H1 (cell line): ENCODE measurements around the gene CELSR1. TPM values are rescaled to one million over a fixed set of nuclear protein-coding genes. Genes with fewer than 3 reads are reported as not detected.

Source experiments
- CTCF ChIA-PET: fragments of 300-600 bp; sonication (Branson Sonifier 250); formaldehyde crosslinking; loops from one replicate; lab custom pipeline; 2021; ENCODE audit not compliant: partially characterized antibody; lab: Charles Lee
- POLR2A ChIA-PET: fragments of 300-600 bp; sonication (Branson Sonifier 250); formaldehyde crosslinking; loops from one replicate; lab custom pipeline; 2021; ENCODE audit warnings: inconsistent platforms; ENCODE audit not compliant: partially characterized antibody; lab: Charles Lee
- DNase-seq, 2 experiments: peaks; one replicate each; pipeline versions ENCODE4 v3.0.0 to v3.0.0-alpha.2; 2010 to 2022; ENCODE audit warnings: low spot score in 2 of 2, low read depth in 1 of 2, mixed read lengths in 1 of 2
- FAIRE-seq: peaks from 2 replicates; lab custom pipeline; 2011; peaks lifted over from hg19 to GRCh38; lab: Jason Lieb, UNC
- H2AFZ ChIP-seq: 2 replicates; pipeline ENCODE4 v1.8.1; 2012; ENCODE audit warnings: low read length, inconsistent platforms
- H2AK5ac ChIP-seq: 2 replicates; pipeline ENCODE4 v1.6.1; 2013; ENCODE audit warnings: low read depth, low read length
- H2BK120ac ChIP-seq: replicated peaks from 2 replicates; pipeline ENCODE3; 2013; ENCODE audit warnings: low read depth, low read length, inconsistent platforms
- H2BK12ac ChIP-seq: 2 replicates; pipeline ENCODE4 v1.6.1; 2013; ENCODE audit warnings: low read depth, low read length
- H2BK15ac ChIP-seq: 2 replicates; pipeline ENCODE4 v1.6.1; 2013; ENCODE audit warnings: low read length
- H2BK20ac ChIP-seq: 2 replicates; pipeline ENCODE4 v1.6.1; 2013; ENCODE audit warnings: low read length
- H2BK5ac ChIP-seq: 2 replicates; pipeline ENCODE4 v1.6.1; 2013; ENCODE audit warnings: low read depth, low read length
- H3K14ac ChIP-seq: 2 replicates; pipeline ENCODE4 v1.6.1; 2013; ENCODE audit warnings: inconsistent platforms; ENCODE audit not compliant: insufficient read length
- H3K18ac ChIP-seq: 2 replicates; pipeline ENCODE4 v1.6.1; 2013; ENCODE audit warnings: low read length; ENCODE audit errors: extremely low read depth
- H3K23ac ChIP-seq: 2 replicates; pipeline ENCODE4 v1.6.1; 2013; ENCODE audit warnings: inconsistent platforms; ENCODE audit not compliant: insufficient read length
- H3K23me2 ChIP-seq: 2 replicates; pipeline ENCODE4 v1.6.1; 2013; ENCODE audit warnings: low read depth, low read length
- H3K27ac ChIP-seq: 2 replicates; pipeline ENCODE4 v1.6.1; 2011; ENCODE audit warnings: low read depth, low read length, inconsistent platforms
- H3K27me3 ChIP-seq, 4 experiments: replicated peaks in 1 of 4; 1 replicate in 1 of 4; 2 replicates in 3 of 4; pipeline versions ENCODE4 v1.6.1 to v1.8.1; 2011 to 2013; ENCODE audit warnings: low read length in 3 of 4, mild to moderate bottlenecking in 3 of 4, inconsistent platforms in 2 of 4, mixed read lengths in 2 of 4, moderate library complexity in 1 of 4; ENCODE audit not compliant: control insufficient read depth in 3 of 4, insufficient read depth in 3 of 4; ENCODE audit errors: extremely low read depth in 1 of 4
- H3K36me3 ChIP-seq, 4 experiments: 2 replicates each; pipeline versions ENCODE4 v1.6.1 to v1.8.1; 2011 to 2013; ENCODE audit warnings: mild to moderate bottlenecking in 4 of 4, low read length in 3 of 4, moderate library complexity in 2 of 4, control low read depth in 1 of 4, inconsistent platforms in 1 of 4; ENCODE audit not compliant: insufficient read depth in 4 of 4, control insufficient read depth in 2 of 4
- H3K4ac ChIP-seq: replicated peaks from 2 replicates; pipeline ENCODE3; 2013; ENCODE audit warnings: low read length, low read depth, mixed read lengths, inconsistent platforms; ENCODE audit not compliant: insufficient read length
- H3K4me1 ChIP-seq, 4 experiments: replicated peaks in 1 of 4; 1 replicate in 1 of 4; 2 replicates in 3 of 4; pipeline versions ENCODE4 v1.6.1 to v1.8.1; 2011 to 2013; ENCODE audit warnings: low read length in 3 of 4, inconsistent platforms in 2 of 4, mixed read lengths in 1 of 4; ENCODE audit not compliant: insufficient read depth in 4 of 4, control insufficient read depth in 3 of 4
- H3K4me2 ChIP-seq, 2 experiments: 2 replicates each; pipeline versions ENCODE4 v1.6.1 to v1.8.1; 2011 to 2013; ENCODE audit warnings: low read depth in 2 of 2, low read length in 2 of 2, control low read depth in 1 of 2, inconsistent platforms in 1 of 2, mild to moderate bottlenecking in 1 of 2; ENCODE audit not compliant: insufficient read depth in 1 of 2
- H3K4me3 ChIP-seq, 4 experiments: fragments of 200-600, 300-600 bp in 1 of 4; sonication (generic), shearing (Covaris generic), sonication (Bioruptor Twin) in 1 of 4; 2 replicates each; pipeline versions ENCODE4 v1.5.1 to v1.8.1; 2011 to 2016; ENCODE audit warnings: low read length in 4 of 4, low read depth in 3 of 4, control low read depth in 2 of 4, inconsistent platforms in 2 of 4, mild to moderate bottlenecking in 2 of 4, mixed read lengths in 1 of 4, moderate library complexity in 1 of 4; ENCODE audit not compliant: insufficient read depth in 2 of 4; ENCODE audit errors: extremely low read depth in 1 of 4
- H3K56ac ChIP-seq: replicated peaks from 2 replicates; pipeline ENCODE3; 2013; ENCODE audit warnings: low read depth, mild to moderate bottlenecking, mixed read lengths, low read length, inconsistent platforms; ENCODE audit not compliant: insufficient read length
- H3K79me1 ChIP-seq: 2 replicates; pipeline ENCODE4 v1.6.1; 2013; ENCODE audit warnings: low read depth, low read length, control low read depth
- H3K79me2 ChIP-seq, 2 experiments: 2 replicates each; pipeline versions ENCODE4 v1.6.1 to v1.8.1; 2012 to 2013; ENCODE audit warnings: low read length in 2 of 2, mild to moderate bottlenecking in 2 of 2, inconsistent platforms in 1 of 2; ENCODE audit not compliant: insufficient read depth in 2 of 2, control insufficient read depth in 1 of 2
- H3K9ac ChIP-seq, 4 experiments: replicated peaks in 1 of 4; 1 replicate in 1 of 4; 2 replicates in 3 of 4; pipeline versions ENCODE4 v1.6.1 to v1.8.1; 2011 to 2013; ENCODE audit warnings: low read depth in 3 of 4, low read length in 3 of 4, control low read depth in 2 of 4, mild to moderate bottlenecking in 2 of 4, moderate library complexity in 2 of 4, inconsistent platforms in 1 of 4; ENCODE audit errors: extremely low read depth in 1 of 4
- H3K9me3 ChIP-seq, 2 experiments: 2 replicates each; pipeline versions ENCODE4 v1.6.1 to v1.8.1; 2012 to 2013; ENCODE audit warnings: mild to moderate bottlenecking in 2 of 2, moderate library complexity in 2 of 2, control low read depth in 1 of 2, inconsistent platforms in 1 of 2, low read depth in 1 of 2, low read length in 1 of 2, mixed read lengths in 1 of 2; ENCODE audit not compliant: insufficient read depth in 2 of 2
- H4K20me1 ChIP-seq, 2 experiments: replicated peaks in 1 of 2; 2 replicates each; pipeline versions ENCODE3 to v1.8.1; 2011 to 2013; ENCODE audit warnings: inconsistent platforms in 2 of 2, low read length in 2 of 2, mild to moderate bottlenecking in 1 of 2; ENCODE audit not compliant: insufficient read depth in 2 of 2, control insufficient read depth in 1 of 2
- H4K5ac ChIP-seq: 2 replicates; pipeline ENCODE4 v1.6.1; 2013; ENCODE audit warnings: low read length, low read depth, mixed read lengths, inconsistent platforms; ENCODE audit not compliant: insufficient read length
- H4K8ac ChIP-seq: 2 replicates; pipeline ENCODE4 v1.8.0; 2013; ENCODE audit warnings: mild to moderate bottlenecking, moderate library complexity, low read length, inconsistent platforms; ENCODE audit not compliant: insufficient read depth; ENCODE audit errors: extremely low read depth
- H4K91ac ChIP-seq: replicated peaks from 2 replicates; pipeline ENCODE3; 2013; ENCODE audit warnings: low read length, mixed read lengths, inconsistent platforms; ENCODE audit not compliant: insufficient read length
- CHD1 ChIP-seq: IDR thresholded peaks from 2 replicates; pipeline ENCODE4 v1.6.1; 2012; ENCODE audit warnings: low read depth, low read length, improper control_type of control experiment
- CREB1 ChIP-seq: IDR thresholded peaks from 2 replicates; pipeline ENCODE4 v1.6.1; 2012; ENCODE audit warnings: inconsistent platforms
- CTBP2 ChIP-seq: IDR thresholded peaks from 2 replicates; pipeline ENCODE4 v1.7.0; 2011; ENCODE audit warnings: borderline replicate concordance, mild to moderate bottlenecking, moderate library complexity, mixed read lengths, low read length; ENCODE audit not compliant: insufficient read depth, insufficient read length
- FOSL1 ChIP-seq: IDR thresholded peaks from 2 replicates; pipeline ENCODE4 v1.6.1; 2011; ENCODE audit warnings: mild to moderate bottlenecking, low read depth, low read length, moderate library complexity; ENCODE audit not compliant: insufficient read depth
- GTF2F1 ChIP-seq: IDR thresholded peaks from 2 replicates; pipeline ENCODE4 v1.6.1; 2012; ENCODE audit warnings: low read depth, low read length, improper control_type of control experiment, borderline replicate concordance
- HDAC2 ChIP-seq, 2 experiments: fragments of 300-600 bp in 1 of 2; sonication (generic) in 1 of 2; IDR thresholded peaks; 2 replicates each; pipeline ENCODE4 v1.6.1; 2011 to 2012; ENCODE audit warnings: low read depth in 2 of 2, low read length in 2 of 2, mild to moderate bottlenecking in 2 of 2, moderate library complexity in 2 of 2, borderline replicate concordance in 1 of 2, inconsistent platforms in 1 of 2
- JUN ChIP-seq: IDR thresholded peaks from 2 replicates; pipeline ENCODE4 v1.6.1; 2011; ENCODE audit warnings: low read depth, mild to moderate bottlenecking, improper control_type of control experiment, low read length
- JUND ChIP-seq: IDR thresholded peaks from 2 replicates; pipeline ENCODE4 v1.6.1; 2011; ENCODE audit warnings: mild to moderate bottlenecking, improper control_type of control experiment, low read length
- PHF8 ChIP-seq: fragments of 200-600 bp; sonication (generic); conservative IDR thresholded peaks from 2 replicates; pipeline ENCODE4 v1.7.1; 2012; ENCODE audit warnings: low read depth, mild to moderate bottlenecking, inconsistent platforms, low read length, moderate library complexity
- SAP30 ChIP-seq: fragments of 300-600 bp; sonication (generic); IDR thresholded peaks from 2 replicates; pipeline ENCODE4 v1.7.1; 2012; ENCODE audit warnings: low read length, moderate library complexity, mild to moderate bottlenecking, inconsistent platforms; ENCODE audit not compliant: insufficient read depth, insufficient replicate concordance
- SIX5 ChIP-seq: IDR thresholded peaks from 2 replicates; pipeline ENCODE4 v1.6.1; 2011; ENCODE audit warnings: mild to moderate bottlenecking, low read depth, low read length
- SP2 ChIP-seq: IDR thresholded peaks from 2 replicates; pipeline ENCODE4 v1.6.1; 2012; ENCODE audit warnings: mild to moderate bottlenecking, low read length, inconsistent platforms
- USF2 ChIP-seq: IDR thresholded peaks from 2 replicates; pipeline ENCODE4 v1.6.1; 2011; ENCODE audit warnings: low read length, improper control_type of control experiment
- WGBS, 2 experiments: shearing (Covaris generic) in 1 of 2; methylation state at CpG; one replicate each; pipeline versions ENCODE4 v1.1.6 to v1.1.7; 2013 to 2015; ENCODE audit warnings: low lambda C conversion rate in 2 of 2, mixed read lengths in 2 of 2, inconsistent platforms in 1 of 2, low coverage in 1 of 2, missing lambda C conversion rate in 1 of 2; ENCODE audit not compliant: insufficient replicate concordance in 2 of 2, insufficient coverage in 1 of 2, insufficient read length in 1 of 2; ENCODE audit errors: extremely low coverage in 1 of 2, missing lambda C conversion rate in 1 of 2; 5-methylcytosine and 5-hydroxymethylcytosine counted together
- polyA plus RNA-seq, 7 experiments: library from polyadenylated mRNA; depleted of rRNA in 3 of 7; stranded (reverse) in 5 of 7; unstranded in 2 of 7; fragments of >200 nt in 5 of 7; fragments of 200-250 nt in 2 of 7; gene quantifications; 1 replicate in 5 of 7; 2 replicates in 1 of 7; 4 replicates in 1 of 7; pipeline versions ENCODE4 v1.2.1 to v1.2.3, GENCODE V29; 2011 to 2013; ENCODE audit warnings: missing spikeins in 2 of 7, mixed read lengths in 2 of 7
- total RNA-seq: library from RNA; stranded (reverse); fragmentation: NEBNext Ultra II Directional; extraction: Animal tissue kit (Norgen Biotek cat#: 25700); gene quantifications from 2 replicates; pipeline ENCODE4 v1.2.1, GENCODE V29; 2021

Gene CELSR1
- total and polyA plus RNA-seq, 2 of the 8 experiments (the other 6 are each of a cell fraction or from before 2014, with no cell fraction given), result 9.0 to 12.4 TPM

GRCh38 chr22:46411347-46411746, 126.1 kb downstream of the CELSR1 start:
- Histone ChIP-seq H2BK5ac (no peak overlapping the region), H3K14ac (no peak overlapping the region), H2BK20ac (no peak overlapping the region), H4K91ac (no peak overlapping the region), H4K8ac (no peak overlapping the region; the same call in 1 of the 2 replicates), H2AK5ac (no peak overlapping the region), H4K20me1 (peaks cover 0 to 5% of the 10 kb centered on the region in 2 experiments), H2AFZ (no peak overlapping the region), H3K9ac (no peak overlapping the region), H2BK15ac (no peak overlapping the region), H2BK120ac (no peak overlapping the region), H3K18ac (no peak overlapping the region), H4K5ac (no peak overlapping the region), H3K27ac (no peak overlapping the region), H3K4me2 (no peak overlapping the region), H3K27me3 (no peaks in the 10 kb centered on the region), H3K36me3 (no peaks in the 10 kb centered on the region), H3K79me2 (no peaks in the 10 kb centered on the region), H3K23ac (no peak overlapping the region), H3K79me1 (no peaks in the 10 kb centered on the region), H3K4me1 (peaks cover 0 to 7% (median 4%) of the 10 kb centered on the region in 4 experiments; a peak in 4 of 7 replicates), H2BK12ac (no peak overlapping the region), H3K4ac (no peak overlapping the region), H3K56ac (no peak overlapping the region), H3K9me3 (no peaks in the 10 kb centered on the region), H3K4me3 (no peak overlapping the region), H3K23me2 (no peaks in the 10 kb centered on the region)
- no peak for FAIRE-seq
- 95% methylated on average over 13 of the region's 13 CpGs; no CpG with 5 or more reads in 1 of the 2 experiments for WGBS, 2 experiments
- POLR2A ChIA-PET, result no interaction called here
- no peak for DNase-seq
- CTCF ChIA-PET, result interaction anchor here (0.6 to 1.3 kb wide), 5 partner anchors 20 to 52 kb away, joined by 3 to 4 read pairs (median 3); no protein-coding TSS in a partner anchor
- TF ChIP-seq USF2, result no peak
- TF ChIP-seq SAP30, result no peak
- TF ChIP-seq CHD1, result no peak
- TF ChIP-seq HDAC2 (IDR thresholded peaks at IDR 0.05; ENCODE audit: borderline replicate concordance in 1 of 2, low read depth in 2 of 2, low read length in 2 of 2), result no peak
- no peak for TF ChIP-seq FOSL1
- no peak for TF ChIP-seq GTF2F1
- no peak for TF ChIP-seq JUN
- no peak for TF ChIP-seq CREB1
- no peak for TF ChIP-seq SP2
- TF ChIP-seq SIX5, result no peak
- no peak for TF ChIP-seq JUND
- TF ChIP-seq PHF8, result no peak
- TF ChIP-seq CTBP2, result no peak
